MM.1S (cell line): ENCODE data around the gene SLC1A1.

ENCODE experiments used
- EZH2 ChIP-seq: fragments of 300-600 bp; sonication (generic); optimal IDR thresholded peaks from 2 replicates; pipeline ENCODE3; 2017; ENCODE audit warnings: low read depth, mild to moderate bottlenecking, antibody characterized with exemption, low read length, mixed read lengths
- EZH2phosphoT487 ChIP-seq: fragments of 300-600 bp; sonication (generic); IDR thresholded peaks from 2 replicates; pipeline ENCODE4 v1.6.1; 2018; ENCODE audit warnings: antibody characterized with exemption, low read length
- TF ChIP-seq, protein P1 (sequence below): fragments of 300-600 bp; sonication (generic); IDR thresholded peaks from 2 replicates; pipeline ENCODE4 v1.5.1; 2016; ENCODE audit warnings: antibody characterized with exemption, low read length, mixed read lengths

- TF ChIP-seq, protein P1, sequence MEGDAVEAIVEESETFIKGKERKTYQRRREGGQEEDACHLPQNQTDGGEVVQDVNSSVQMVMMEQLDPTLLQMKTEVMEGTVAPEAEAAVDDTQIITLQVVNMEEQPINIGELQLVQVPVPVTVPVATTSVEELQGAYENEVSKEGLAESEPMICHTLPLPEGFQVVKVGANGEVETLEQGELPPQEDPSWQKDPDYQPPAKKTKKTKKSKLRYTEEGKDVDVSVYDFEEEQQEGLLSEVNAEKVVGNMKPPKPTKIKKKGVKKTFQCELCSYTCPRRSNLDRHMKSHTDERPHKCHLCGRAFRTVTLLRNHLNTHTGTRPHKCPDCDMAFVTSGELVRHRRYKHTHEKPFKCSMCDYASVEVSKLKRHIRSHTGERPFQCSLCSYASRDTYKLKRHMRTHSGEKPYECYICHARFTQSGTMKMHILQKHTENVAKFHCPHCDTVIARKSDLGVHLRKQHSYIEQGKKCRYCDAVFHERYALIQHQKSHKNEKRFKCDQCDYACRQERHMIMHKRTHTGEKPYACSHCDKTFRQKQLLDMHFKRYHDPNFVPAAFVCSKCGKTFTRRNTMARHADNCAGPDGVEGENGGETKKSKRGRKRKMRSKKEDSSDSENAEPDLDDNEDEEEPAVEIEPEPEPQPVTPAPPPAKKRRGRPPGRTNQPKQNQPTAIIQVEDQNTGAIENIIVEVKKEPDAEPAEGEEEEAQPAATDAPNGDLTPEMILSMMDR, result no peak
- TF ChIP-seq EZH2, result no peak
- TF ChIP-seq EZH2phosphoT487, result no peak
Measured at GRCh38 chr9:4572184-4572826, 82.0 kb downstream of the SLC1A1 start.
